Stimulated activated CD8-positive, alpha-beta memory T cell treated with anti-CD3 and anti-CD28 coated beads, Interleukin-12 subunit alpha, Interleukin-12 subunit beta, amount 100 ng/mL, for 1 hour (primary cell): ENCODE results near the gene FOXO6.

Experiments
- DNase-seq: peaks from one replicate; pipeline ENCODE4 v3.0.0-alpha.2; 2020; ENCODE audit warnings: low read depth

Gene FOXO6

DNA sequence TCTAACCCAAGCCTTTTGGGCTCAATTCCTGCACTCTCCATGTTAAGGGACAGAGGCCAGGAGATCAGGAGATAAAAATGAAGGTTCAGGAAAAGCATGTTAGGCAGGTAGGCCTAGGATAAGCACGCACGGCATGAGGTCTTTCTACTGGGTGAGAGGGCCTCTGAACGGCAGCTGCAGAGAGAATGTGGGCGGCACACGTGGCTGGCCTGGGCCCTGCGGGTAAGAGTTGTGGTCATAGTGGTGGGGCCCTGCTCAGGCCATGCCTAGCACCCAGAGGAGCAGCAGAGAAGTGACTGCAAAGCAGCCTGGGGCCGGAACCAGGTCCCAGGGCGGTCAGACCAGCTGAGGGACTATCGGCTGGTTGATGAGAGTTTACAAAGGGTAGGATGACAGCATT is 7.5 kb upstream of the FOXO6 start:
- no peak for DNase-seq

DNA sequence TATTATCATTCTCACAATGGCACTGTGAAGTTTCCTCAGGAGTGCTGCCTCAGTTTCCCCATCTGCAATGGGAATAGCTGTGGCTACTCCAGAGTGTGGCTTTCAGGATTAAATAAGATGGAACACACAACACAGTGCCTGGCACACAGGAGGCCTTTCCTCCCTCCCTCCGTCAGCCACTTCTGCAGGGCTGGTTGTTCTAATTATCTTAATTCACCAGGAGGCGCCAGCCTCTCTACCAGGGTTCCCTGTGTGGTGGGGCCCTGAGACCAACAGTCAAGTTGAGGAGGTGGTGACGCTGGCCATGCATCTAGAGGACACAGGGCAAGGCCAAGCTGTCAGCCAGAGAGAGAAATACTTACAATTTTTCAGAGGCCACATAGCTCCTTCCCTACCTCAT is 6.3 kb upstream of the FOXO6 start:
- no peak for DNase-seq

DNA sequence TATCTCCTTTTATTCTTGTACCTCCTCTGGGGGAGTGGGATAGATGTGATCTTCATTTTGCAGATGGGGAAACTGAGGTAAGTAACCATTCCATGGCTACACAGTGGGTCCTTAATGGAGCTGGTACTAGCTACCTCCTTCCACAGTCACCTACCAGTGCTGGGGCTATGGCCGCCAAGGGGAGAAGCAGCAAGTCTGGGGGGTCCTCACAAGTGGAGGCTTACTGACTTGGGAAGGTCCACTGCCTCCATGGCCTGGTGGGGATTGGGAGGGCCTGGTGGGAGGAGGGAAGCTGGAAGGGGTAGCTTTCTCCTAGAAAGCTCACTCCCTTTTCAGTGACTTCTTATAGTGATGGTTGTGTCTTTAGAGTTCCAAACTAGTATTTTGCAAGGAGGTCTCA is 5.9 kb upstream of the FOXO6 start:
- no peak for DNase-seq

DNA sequence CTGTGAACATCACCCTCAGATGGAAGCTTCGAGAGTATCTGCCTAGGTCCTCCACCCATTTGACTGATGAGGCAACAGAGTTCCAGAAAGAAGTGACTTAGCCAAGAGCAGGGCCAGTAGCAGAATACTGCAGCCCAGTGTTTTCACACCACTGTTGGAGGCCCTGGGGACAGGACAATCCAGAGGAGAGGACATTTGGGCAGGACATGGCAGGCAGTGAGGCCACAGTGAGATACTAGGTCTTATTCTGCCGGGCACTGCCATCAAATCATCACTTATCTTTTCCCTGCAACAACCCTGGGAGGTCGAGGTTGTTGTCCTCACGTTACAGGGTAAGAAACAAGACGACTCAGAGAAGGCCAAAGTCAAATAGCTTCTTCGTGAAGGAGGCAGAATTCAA is 5.5 kb upstream of the FOXO6 start:
- no peak for DNase-seq

DNA sequence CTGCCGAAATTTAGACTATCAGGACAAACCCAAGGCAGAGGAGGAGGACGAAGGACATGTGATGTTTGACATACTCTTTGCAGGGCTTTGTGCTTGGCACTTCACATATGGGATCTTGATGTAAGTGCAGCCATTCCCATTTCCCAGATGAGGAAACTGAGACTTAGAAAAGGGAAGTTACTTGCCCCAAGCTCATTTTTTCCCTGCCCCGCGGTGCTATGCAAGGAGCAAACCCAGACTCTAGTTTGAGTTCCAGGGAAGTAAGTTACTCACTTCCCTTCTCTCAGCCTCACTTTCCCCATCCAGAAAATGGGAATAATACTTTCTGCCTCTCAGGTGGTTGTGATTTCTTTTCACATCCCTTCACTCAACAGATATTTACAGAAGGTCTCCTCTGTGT is 4.5 kb upstream of the FOXO6 start:
- no peak for DNase-seq

DNA sequence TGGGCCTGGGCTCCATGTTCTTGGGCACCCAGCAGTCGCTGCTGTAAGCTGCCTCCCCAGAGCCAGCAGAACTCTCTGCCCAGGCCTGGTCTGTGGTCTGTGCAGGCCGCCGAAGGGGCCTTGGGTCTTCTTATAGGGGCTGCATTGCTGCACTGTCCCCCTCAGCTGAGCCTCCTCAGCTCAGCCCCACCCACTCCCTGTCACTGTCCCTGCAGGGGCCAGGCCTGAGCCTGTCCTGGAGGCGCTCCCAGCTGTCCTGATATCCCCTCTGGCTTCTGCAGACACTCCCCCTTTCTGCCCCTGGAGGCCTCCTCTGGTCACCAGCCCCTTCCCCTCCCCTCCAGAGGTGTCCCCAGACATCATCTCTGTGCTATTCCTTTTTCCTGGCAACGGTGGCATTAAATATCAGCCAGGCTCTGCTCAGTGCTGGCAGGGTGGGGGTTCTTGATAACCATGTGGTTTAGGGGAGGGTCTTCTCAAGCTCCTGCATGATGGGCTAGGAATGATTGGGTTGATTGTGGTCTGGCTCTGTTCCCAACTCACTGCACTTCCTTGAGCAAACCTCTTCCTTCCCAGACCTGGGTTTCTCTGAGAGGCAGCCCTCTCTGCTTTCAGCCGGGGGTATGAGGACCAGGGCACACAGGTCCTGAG is 3.7 kb upstream of the FOXO6 start:
- DNase-seq, result no peak

DNA sequence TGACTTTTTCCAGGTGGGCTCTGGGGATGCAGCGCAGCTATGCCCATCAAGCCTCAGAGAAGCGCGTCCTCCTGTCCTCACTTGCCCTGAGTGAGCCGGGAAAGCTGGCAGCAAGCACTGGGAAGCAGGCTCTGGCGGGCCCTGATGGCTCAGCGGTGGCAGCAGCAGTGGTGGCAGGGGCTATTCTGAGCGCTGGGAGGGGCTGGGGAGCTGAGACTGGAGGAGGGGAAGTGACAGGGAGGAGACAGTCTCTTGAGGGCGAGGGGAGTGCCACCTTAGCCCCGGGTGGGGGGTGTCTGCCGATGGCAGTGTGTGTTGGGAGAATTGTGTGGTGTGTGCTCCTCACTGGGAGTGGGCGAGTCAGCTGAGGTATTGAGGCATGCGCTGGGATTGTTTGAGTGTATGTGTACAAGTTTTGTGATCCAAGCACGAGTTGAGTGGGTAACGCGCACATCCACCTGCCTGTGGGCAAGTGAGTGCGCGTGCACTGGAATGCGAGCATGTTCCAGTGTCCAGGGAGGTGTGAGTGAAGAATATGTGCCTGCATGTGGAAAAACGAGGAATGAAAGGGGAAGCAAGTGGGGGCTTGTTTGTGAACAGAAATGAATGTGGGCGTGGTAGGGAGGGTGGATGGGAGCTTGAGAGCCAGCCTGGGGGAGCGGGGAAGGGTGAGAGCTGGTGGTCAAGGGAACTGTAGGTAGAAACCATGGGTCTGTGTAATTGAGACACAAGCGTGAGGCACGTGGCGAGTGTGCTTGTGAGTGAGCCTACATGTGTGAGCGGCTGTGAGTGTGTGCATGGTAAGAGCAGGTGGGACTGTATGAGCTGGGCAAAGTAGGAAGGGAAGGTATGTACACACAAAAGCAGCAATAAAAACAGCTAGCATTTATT is 2.9 kb upstream of the FOXO6 start:
- DNase-seq, result no peak

DNA sequence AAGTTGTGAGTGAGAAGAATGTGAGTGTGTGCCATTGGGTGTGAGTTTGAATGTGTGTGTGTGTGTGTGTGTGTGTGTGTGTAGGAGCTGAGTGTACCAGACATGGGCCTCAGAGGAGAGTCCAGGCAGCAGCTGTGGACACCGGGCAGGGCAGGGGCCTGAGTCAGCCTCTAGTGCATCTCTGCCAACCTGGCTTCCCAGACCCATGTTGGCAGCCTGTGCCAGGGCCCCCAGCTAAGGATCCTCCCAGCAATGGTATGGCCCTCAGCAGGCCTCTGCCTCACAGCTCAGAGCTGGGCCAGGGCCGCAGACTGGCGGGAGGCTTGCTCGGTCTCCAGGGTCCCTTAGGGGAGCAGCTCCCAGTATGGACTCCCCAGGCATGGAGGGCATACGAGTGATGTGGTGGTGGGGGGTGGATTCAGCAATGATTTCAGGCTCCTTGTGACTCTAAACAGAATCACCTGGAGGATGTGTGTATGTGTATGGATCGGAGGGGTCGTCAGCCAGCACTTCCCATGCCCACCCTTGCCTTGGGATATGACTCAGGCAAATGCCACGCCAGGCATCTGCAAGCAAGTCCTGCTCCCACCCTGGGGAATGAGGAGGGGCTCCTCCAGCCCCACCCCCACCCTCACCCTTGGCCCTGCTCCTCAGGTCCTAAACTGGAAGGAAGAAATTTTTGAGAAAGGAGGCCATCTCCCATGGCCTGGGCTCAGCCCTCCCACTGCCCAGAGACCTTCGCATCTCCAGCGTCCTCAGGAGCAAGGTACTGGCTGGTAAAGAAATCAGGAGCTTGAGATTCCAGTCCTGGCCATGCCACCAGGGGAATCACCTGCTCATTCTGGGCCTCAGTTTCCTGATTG is 1.8 kb upstream of the FOXO6 start:
- no peak for DNase-seq

DNA sequence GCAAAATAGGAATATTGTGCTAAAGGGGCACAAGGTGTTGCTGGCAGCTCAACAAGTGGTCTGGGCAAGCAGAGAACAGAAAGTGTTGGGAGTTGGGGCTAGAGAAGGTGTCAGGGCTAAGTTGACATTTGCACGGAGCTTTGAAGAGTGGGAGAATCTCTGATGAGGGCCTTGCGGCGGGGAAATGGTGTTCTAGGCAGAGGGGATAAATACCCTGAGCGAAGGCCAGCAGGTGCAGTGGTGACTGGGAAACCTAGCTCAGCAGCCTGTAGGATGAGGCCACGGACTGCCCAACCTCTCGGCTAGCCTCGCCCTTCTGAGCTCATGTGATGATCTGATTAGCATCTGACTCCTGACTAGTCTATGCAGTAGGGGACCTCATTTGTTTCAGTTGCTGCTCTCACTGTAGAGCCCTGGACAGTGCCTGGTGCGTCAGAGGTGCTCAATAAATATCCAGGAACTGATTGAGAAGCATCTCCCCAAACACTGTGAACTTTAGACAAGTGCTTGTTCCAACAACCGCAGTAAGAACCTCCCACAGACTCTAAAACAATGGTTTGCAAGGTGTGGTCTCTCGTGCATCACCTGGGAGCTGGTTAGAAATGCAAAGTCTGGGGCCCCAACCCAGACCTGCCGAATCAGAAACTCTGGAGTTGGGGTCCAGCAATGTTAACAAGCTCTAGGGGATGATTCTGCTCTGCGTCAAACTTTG is 1.0 kb upstream of the FOXO6 start:
- no peak for DNase-seq

DNA sequence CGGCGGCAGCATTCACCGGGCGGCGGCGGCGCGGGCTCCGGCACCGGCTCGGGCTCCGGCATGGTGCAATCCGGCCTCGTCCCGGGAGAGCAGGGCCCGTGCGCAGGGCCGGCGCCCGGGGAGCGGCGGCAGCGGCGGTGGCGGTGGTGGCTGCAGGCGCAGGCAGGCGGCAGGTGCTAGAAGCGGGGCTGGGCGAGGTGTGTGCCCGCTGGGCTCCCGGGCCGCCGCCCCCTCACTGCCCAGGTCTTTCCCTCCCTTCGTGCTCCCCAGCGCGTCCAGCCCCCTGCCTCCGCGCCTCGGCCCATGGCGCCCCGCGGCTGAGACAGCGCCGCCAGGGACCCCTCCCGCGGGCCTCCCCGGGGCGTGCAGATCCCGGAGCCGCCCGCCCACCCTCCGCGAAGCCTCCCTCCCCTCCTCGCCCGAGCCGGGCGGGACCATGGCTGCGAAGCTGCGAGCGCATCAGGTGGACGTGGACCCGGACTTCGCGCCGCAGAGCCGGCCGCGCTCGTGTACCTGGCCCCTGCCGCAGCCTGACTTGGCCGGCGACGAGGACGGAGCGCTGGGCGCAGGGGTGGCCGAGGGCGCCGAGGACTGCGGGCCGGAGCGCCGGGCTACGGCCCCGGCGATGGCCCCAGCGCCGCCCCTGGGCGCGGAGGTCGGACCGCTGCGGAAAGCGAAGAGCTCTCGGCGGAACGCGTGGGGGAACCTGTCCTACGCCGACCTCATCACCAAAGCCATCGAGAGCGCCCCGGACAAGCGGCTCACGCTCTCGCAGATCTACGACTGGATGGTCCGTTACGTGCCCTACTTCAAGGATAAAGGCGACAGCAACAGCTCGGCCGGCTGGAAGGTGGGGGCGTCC is 492 bp downstream of the FOXO6 start:
- no peak for DNase-seq

DNA sequence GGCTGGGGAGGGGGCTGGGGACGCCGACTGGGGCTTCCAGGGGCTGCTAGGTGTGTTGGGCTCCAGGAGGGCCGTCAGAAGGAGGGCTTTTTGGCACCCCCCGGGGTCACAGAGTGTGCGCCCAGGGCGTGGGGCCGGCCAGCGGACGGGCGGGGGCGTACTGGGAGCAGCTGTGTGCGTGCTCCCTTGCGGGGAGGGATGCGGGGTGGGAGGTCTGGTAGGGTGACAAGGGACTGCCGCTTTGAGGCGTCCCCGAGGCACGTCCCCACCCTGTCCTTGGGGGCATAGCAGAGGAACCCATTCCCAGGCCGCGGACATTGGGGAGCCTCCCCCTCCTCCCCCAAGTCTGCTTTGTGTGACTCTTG is 1.1 kb downstream of the FOXO6 start:
- no peak for DNase-seq

DNA sequence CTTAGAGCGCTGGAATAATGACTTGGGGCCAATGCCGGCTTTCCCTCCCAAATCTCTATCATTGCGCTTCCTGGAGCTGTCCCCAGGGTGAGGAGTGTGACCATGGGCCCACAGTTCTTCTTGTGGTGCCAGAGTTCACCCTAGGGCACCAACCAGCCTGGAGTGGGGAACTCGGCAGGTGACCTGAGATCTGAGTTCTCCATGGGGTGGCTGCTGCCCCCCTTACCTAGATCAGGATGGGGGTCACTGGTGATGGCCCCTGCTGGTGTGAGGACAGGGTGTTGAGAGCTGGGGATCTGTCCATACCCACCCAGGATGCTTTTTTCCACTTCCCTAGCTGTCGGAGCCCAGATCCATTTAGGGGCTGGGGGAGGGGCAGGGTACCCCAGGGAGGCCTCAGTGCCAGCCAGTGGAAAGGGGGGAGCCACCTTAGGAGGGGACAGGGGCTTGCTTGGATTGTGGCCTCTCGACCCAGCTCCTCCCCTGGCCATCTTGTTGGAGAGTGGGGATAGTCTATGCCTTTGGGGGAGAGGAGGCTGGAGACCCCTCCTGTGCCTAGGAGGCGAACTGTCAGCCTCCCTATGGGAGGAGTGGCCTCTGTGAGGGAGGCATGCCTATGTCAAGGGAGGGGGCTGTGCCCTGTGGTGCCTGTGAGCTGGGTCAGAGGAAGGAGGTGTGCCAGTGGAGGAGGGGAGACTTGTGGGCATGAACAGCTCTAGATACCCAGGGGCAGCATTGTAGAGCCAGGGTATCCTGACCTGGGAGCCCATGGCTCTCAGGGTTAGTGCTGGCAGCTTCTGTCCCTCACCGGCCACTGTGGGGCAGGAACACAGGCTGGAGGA is 1.7 kb downstream of the FOXO6 start:
- no peak for DNase-seq

DNA sequence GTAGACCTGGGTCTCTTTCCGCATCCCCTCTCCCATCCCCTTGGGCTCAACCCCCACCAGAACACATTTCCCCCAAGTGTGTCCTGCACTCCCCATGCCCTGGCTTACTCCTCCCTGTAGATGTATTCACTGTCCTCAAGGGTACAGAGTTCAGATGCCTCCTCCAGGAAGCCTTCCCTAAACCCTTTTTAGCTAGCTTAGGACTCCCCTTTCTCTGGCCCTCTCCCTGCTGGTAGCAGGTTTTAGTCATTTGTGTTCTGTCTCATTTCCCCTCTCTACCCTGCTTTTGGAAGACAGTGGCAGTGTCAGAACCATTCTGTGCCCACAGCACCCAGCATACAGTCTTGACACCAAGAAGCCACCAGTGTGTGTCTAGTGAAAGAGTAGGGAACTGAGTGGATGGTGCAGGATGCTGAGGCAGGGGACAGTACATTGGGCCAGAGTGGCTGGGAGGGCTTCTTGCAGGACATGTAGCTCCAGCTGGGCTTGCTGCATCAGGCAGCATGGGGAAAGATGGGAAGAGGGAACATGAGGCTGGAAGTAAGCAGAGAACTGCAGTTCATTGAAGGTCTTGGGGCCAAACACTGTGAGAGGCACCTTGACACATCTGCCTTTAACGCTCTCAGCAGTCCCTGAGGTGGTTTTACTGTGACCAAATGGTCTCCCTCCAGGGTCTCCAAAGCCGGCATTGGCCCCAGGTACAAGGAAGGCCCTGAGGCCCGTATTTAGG is 2.5 kb downstream of the FOXO6 start:
- no peak for DNase-seq

DNA sequence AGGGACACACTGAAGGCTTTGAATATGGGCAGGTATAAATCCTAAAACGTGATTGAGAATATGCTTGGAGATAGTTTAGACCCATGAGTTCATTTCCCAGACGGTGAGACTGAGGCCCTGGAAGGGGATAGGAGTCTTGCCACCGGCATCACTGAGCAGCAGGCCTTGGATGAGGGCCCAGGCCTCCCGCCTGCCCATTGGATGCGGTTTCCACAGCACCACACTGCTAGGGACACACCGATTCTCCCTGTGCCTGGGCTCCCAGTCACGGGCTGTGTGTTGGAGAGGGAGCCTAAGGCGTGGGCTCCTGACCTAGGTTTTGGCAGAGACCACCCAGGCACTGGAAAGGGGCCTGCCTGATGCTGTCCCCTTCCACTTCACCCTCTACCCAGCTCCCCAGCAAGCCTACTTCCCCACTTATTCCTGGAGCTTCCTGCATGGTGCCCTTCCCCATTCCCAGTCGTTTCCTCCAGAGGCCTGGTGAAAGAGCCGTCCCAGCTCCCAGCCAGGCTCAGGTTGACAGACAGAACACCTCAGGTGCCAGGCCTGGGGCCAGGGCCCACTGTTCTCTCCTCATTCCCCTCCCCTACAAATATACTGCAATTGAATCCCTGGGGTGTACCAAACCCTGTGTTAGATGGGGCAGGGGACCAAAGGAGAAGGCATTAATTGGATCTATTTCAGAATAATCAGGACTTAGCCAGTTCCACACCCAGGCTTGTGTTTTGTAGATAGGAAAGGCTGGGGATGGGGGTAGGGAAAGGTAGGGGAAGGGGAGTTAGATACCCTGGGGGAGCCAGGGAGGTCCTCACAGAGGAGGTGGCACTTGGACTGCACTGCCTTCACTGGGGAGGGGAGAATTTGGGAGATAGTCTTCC is 3.4 kb downstream of the FOXO6 start:
- DNase-seq, result no peak

DNA sequence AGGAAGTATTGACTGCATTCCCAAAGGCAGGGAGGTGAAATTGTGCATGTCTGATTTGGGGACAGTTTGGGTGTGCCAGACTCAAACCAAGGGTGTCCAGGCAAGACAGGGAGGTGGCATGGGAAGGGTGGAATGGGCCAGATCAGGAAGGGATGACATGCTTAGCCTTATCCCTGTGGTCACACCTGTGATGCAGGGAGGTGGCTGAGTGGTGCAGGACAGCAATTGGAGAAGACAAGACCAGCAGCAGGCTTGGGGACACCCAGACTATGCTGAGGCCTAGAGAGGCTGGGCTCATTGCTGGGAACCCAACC is 4.0 kb downstream of the FOXO6 start:
- no peak for DNase-seq

DNA sequence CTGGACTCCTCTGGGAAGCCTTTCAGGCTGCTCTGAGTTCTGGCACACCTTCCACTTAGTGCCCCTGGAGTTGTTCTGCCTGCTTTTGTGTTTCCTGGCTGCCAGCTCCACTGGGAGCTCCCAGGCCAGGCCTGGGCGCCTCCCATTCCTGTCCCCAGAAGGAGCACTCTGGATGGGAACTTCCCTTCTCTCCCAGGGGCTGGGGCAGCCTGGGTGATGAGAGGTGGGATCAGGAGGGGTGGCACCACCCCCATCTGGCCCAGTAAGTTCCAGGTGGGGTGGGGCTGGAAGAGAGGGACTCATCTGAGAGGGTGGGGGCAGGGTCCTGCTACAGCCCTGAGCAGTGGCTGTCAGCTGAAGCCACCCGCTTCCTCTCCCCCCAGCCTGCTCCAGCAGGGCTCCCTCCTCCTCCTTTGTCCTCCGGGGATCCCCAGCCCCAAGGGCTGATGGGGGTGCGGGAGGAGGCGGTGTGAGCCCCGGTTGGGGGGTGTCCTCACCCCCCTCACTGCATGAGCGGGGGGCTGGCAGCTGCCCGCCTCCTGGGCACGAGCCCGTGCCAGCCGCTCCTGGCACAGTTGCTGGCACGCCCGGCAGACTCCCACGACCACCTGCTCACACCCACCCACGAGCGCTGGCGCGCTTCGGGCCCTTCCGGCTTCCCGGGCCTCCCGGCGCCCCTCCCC is 4.7 kb downstream of the FOXO6 start:
- DNase-seq, result no peak

DNA sequence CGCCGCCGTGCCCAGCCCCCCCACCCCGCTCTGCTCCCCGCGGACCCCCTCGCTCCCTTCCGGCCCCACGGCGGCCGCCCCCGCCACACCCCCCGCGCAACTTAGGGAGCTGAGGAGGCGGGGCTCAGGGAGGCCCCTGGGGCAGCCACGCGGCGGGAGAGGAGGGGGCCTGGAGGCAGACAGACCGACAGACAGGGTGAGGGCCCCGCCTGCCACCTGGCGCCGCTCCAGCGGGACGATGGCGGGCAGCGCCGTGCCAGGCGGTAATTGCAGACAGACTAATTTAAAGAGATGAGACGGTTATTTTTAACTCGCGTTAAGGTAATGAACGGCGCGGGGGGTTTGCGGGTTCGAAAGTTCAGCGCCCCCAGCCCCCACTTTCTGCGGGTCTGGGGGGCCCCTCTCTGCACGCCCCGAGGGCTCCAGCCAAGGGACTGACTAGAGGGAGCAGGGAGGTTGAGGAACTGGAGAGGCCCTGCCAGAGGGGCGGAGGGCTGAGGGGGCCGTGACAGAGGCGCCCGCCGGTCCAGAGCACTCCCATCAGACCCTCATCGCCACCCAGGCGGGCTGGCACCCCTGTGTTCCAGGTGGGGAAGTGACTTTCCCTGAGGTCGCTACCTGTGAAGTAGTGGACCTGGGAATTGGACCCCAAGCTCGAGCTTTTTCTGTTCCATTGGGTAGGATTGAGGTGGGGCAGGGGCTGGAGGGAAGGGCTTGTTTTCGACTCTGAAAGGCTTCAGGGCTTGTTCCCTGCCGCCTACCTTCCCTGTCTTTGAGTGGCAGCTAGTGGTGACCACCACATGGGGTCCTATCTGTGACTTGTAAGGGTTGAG is 5.4 kb downstream of the FOXO6 start:
- no peak for DNase-seq
